DND-41 (cell line): Measurements from ENCODE around the gene NEURL1.

Experiments
- ATAC-seq: fragments of 200-7000 bp; cut with Tn5 transposase; 3 replicates; pipeline ENCODE4 v1.9.1; 2021; ENCODE audit warnings: low read depth; ENCODE audit not compliant: insufficient read depth
- DNase-seq: peaks from one replicate; pipeline ENCODE4 v3.0.0-alpha.2; 2020
- H2AFZ ChIP-seq: 2 replicates; pipeline ENCODE4 v1.6.0; 2012; ENCODE audit warnings: low read depth, low read length
- H3K27ac ChIP-seq: 2 replicates; pipeline ENCODE4 v1.5.1; 2012; ENCODE audit warnings: low read length, inconsistent platforms
- H3K27me3 ChIP-seq: fragments of 200-600 bp; sonication (generic); 2 replicates; pipeline ENCODE4 v1.6.0; 2012; ENCODE audit warnings: low read length, mild to moderate bottlenecking, inconsistent platforms; ENCODE audit not compliant: insufficient read depth, poor library complexity
- H3K36me3 ChIP-seq: 2 replicates; pipeline ENCODE4 v1.5.1; 2012; ENCODE audit warnings: low read length, inconsistent platforms; ENCODE audit not compliant: insufficient read depth
- H3K4me1 ChIP-seq: 2 replicates; pipeline ENCODE4 v1.5.1; 2012; ENCODE audit warnings: mild to moderate bottlenecking, low read length; ENCODE audit not compliant: insufficient read depth
- H3K4me2 ChIP-seq: 2 replicates; pipeline ENCODE4 v1.6.0; 2012; ENCODE audit warnings: mild to moderate bottlenecking, moderate library complexity, low read length, inconsistent platforms; ENCODE audit not compliant: insufficient read depth
- H3K4me3 ChIP-seq, 2 experiments: fragments of 200-600 bp in 1 of 2; shearing (Covaris generic) in 1 of 2; 2 replicates each; pipeline ENCODE4 v1.5.1; 2012 to 2016; ENCODE audit warnings: inconsistent platforms in 2 of 2, low read length in 2 of 2, mild to moderate bottlenecking in 2 of 2, low read depth in 1 of 2, moderate library complexity in 1 of 2
- H3K79me2 ChIP-seq: 2 replicates; pipeline ENCODE4 v1.6.0; 2012; ENCODE audit warnings: low read length, inconsistent platforms; ENCODE audit not compliant: insufficient read depth
- H3K9ac ChIP-seq: 2 replicates; pipeline ENCODE4 v1.6.0; 2012; ENCODE audit warnings: low read depth, mild to moderate bottlenecking, inconsistent platforms, low read length, moderate library complexity
- H3K9me3 ChIP-seq: 2 replicates; pipeline ENCODE4 v1.5.1; 2012; ENCODE audit warnings: low read length, moderate library complexity, mild to moderate bottlenecking, inconsistent platforms; ENCODE audit not compliant: insufficient read depth, severe bottlenecking
- H4K20me1 ChIP-seq: 2 replicates; pipeline ENCODE4 v1.6.0; 2012; ENCODE audit warnings: low read length; ENCODE audit not compliant: insufficient read depth
- EZH2 ChIP-seq: IDR thresholded peaks from 3 replicates; pipeline ENCODE4 v1.6.1; 2012; ENCODE audit warnings: borderline replicate concordance, low read depth, mild to moderate bottlenecking, moderate library complexity, low read length, inconsistent platforms; ENCODE audit not compliant: severe bottlenecking
- TF ChIP-seq, protein P1 (sequence below): IDR thresholded peaks from 2 replicates; pipeline ENCODE4 v1.5.1; 2012; ENCODE audit warnings: borderline replicate concordance, low read length, moderate library complexity, mild to moderate bottlenecking; ENCODE audit not compliant: poor library complexity, severe bottlenecking; ENCODE audit errors: extremely low read depth

NEURL1 gene

DNA sequence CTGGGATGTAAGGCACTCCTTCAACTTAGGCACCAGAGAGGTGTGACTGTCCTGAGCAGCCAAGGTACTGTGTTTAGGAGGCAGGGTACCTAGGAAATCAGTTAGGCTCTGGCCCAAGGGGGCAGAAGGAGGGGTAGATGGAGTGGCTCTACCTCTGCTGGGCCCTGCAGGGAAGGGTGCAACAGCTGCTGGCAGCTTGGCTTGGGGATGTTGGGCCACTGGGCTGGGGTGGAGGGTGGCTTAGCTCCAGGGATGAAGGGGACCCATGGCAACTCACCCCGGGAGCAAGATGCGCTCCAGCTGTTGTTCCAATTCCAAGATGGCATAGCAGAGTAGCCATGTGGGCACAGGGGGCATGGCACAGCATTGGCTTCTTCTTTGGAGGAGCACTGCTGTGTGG is 42.1 kb downstream of the NEURL1 start:
- H3K4me3 ChIP-seq, result no peak overlapping the region
- H3K79me2 ChIP-seq, result no peaks in the 10 kb centered on the region
- H3K4me2 ChIP-seq, result no peak overlapping the region
- TF ChIP-seq EZH2, result no peak
- TF ChIP-seq, protein P1, sequence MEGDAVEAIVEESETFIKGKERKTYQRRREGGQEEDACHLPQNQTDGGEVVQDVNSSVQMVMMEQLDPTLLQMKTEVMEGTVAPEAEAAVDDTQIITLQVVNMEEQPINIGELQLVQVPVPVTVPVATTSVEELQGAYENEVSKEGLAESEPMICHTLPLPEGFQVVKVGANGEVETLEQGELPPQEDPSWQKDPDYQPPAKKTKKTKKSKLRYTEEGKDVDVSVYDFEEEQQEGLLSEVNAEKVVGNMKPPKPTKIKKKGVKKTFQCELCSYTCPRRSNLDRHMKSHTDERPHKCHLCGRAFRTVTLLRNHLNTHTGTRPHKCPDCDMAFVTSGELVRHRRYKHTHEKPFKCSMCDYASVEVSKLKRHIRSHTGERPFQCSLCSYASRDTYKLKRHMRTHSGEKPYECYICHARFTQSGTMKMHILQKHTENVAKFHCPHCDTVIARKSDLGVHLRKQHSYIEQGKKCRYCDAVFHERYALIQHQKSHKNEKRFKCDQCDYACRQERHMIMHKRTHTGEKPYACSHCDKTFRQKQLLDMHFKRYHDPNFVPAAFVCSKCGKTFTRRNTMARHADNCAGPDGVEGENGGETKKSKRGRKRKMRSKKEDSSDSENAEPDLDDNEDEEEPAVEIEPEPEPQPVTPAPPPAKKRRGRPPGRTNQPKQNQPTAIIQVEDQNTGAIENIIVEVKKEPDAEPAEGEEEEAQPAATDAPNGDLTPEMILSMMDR, result no peak
- H2AFZ ChIP-seq, result no peak overlapping the region
- peaks cover 7% of the 10 kb centered on the region for H3K9me3 ChIP-seq
- no peaks in the 10 kb centered on the region for H3K4me1 ChIP-seq
- no peaks in the 10 kb centered on the region for H3K27me3 ChIP-seq
- ATAC-seq (no peak), DNase-seq (no peak)
- H3K9ac ChIP-seq, result no peak overlapping the region
- no peak overlapping the region for H3K27ac ChIP-seq
- no peaks in the 10 kb centered on the region for H4K20me1 ChIP-seq
- no peaks in the 10 kb centered on the region for H3K36me3 ChIP-seq

DNA sequence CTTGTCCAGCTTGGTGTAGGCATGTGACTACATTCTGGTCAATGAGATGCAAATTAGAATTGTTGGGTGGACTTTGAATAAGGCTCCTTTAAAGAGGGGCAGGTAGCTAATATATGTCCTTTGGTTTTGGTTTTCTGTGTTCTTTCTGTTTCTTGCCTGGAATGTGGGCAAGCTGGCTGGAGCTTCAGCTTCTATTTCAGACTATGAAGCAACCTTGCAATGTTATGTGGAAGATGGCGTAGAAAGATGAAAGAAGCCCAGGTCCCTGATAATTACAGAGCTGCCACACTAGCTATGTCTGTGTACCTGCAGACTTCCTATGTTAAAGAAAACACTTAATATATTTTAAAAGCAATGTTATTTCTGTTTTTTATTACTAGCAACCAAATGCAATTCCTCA is 46.2 kb downstream of the NEURL1 start:
- no peaks in the 10 kb centered on the region for H3K27me3 ChIP-seq
- no peaks in the 10 kb centered on the region for H3K9me3 ChIP-seq
- H3K79me2 ChIP-seq, result no peaks in the 10 kb centered on the region
- no peak overlapping the region for H2AFZ ChIP-seq
- TF ChIP-seq, protein P1, result no peak
- no peak for TF ChIP-seq EZH2
- no peaks in the 10 kb centered on the region for H3K36me3 ChIP-seq
- peaks cover 18% of the 10 kb centered on the region for H3K4me1 ChIP-seq
- H3K4me3 ChIP-seq, result no peak overlapping the region
- DNase-seq, result no peak
- no peak overlapping the region for H3K9ac ChIP-seq
- H3K27ac ChIP-seq, result no peak overlapping the region
- H4K20me1 ChIP-seq, result 0 out of 2 replicates have a peak, but pooled peaks cover 3% of the 10 kb centered on the region
- no peak for ATAC-seq
- H3K4me2 ChIP-seq, result no peak overlapping the region

DNA sequence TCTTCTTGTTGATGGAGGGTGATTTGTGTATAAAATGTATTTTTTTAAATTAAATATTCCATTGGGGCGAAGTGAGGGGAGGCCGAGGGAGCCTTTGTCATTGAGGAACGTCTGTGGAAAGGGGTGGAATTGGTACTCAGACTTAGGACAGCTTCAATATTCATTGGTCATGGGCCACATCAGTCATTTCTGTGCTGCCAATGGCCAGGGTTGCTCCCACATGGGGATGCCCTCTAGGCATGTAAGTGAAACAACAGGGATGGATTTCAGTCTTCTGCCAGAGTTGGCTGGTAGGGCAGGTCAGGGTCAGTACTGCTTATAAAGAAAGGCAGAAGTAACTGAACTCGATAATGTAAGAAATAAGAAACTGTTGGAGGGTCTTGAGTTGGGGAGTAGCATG is 47.2 kb downstream of the NEURL1 start:
- H3K4me1 ChIP-seq, result peaks cover 18% of the 10 kb centered on the region
- no peak overlapping the region for H3K4me2 ChIP-seq
- H3K4me3 ChIP-seq, result no peak overlapping the region
- no peaks in the 10 kb centered on the region for H3K9me3 ChIP-seq
- 0 out of 2 replicates have a peak, but pooled peaks cover 3% of the 10 kb centered on the region for H4K20me1 ChIP-seq
- no peak overlapping the region for H3K27ac ChIP-seq
- no peak overlapping the region for H3K9ac ChIP-seq
- ATAC-seq (no peak), DNase-seq (no peak)
- no peak overlapping the region for H2AFZ ChIP-seq
- no peaks in the 10 kb centered on the region for H3K79me2 ChIP-seq
- H3K27me3 ChIP-seq, result no peaks in the 10 kb centered on the region
- no peaks in the 10 kb centered on the region for H3K36me3 ChIP-seq
- TF ChIP-seq, protein P1, result no peak
- no peak for TF ChIP-seq EZH2

DNA sequence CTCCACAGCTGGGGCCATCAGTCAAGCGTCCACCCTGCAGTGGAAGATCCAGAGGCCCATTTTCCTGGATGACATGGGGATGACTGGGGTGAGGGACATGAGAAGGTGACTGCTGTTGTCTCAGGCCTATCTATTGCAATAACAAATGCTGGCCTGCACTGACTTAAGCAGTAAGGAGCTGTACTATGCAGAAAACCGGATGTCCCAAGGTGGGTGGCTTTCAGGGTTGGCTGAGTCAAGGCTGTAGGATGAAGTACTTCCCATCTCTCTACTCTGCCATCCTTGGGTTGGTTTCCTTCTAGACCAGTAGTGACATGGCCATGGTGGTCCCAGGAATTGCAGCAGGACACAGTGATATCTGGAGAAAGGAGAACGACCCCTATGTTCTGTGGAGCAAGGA is 48.1 kb downstream of the NEURL1 start:
- TF ChIP-seq, protein P1, result no peak
- Histone ChIP-seq H4K20me1 (0 out of 2 replicates have a peak, but pooled peaks cover 3% of the 10 kb centered on the region), H3K4me1 (peaks cover 18% of the 10 kb centered on the region), H3K9ac (no peak overlapping the region), H3K4me2 (no peak overlapping the region), H3K79me2 (no peaks in the 10 kb centered on the region), H3K9me3 (no peaks in the 10 kb centered on the region), H2AFZ (no peak overlapping the region), H3K4me3 (no peak overlapping the region), H3K27me3 (no peaks in the 10 kb centered on the region), H3K27ac (no peak overlapping the region), H3K36me3 (no peaks in the 10 kb centered on the region)
- ATAC-seq, result no peak
- no peak for DNase-seq
